H1 (cell line): ENCODE data around the gene SLC35A3.

Experiments
- CTCF ChIP-seq, 3 experiments: IDR thresholded peaks; 1 replicate in 2 of 3; 2 replicates in 1 of 3; pipeline versions ENCODE4 v1.5.1 to v1.6.1; 2011; ENCODE audit warnings: low read length in 3 of 3, mild to moderate bottlenecking in 3 of 3, inconsistent platforms in 2 of 3, low read depth in 1 of 3, moderate library complexity in 1 of 3; ENCODE audit not compliant: insufficient read depth in 1 of 3; ENCODE audit errors: control extremely low read depth in 1 of 3
- EZH2 ChIP-seq: fragments of 200-600 bp; sonication (generic); IDR thresholded peaks from 2 replicates; pipeline ENCODE4 v1.7.1; 2012; ENCODE audit warnings: low read depth, mild to moderate bottlenecking, moderate library complexity, low read length, inconsistent platforms; ENCODE audit not compliant: severe bottlenecking
- GABPA ChIP-seq: IDR thresholded peaks from 2 replicates; pipeline ENCODE4 v1.6.1; 2011; ENCODE audit warnings: mild to moderate bottlenecking, low read length, moderate library complexity, borderline replicate concordance; ENCODE audit not compliant: insufficient read depth
- NRF1 ChIP-seq: IDR thresholded peaks from 2 replicates; pipeline ENCODE4 v1.6.1; 2011; ENCODE audit warnings: mild to moderate bottlenecking, low read depth, low read length, improper control_type of control experiment

GRCh38 chr1:100001462-100001861 lies 31.7 kb downstream of the SLC35A3 start:
- TF ChIP-seq NRF1: no peak
- no peak for TF ChIP-seq GABPA
- TF ChIP-seq EZH2: no peak
- TF ChIP-seq CTCF (IDR thresholded peaks at IDR 0.05; ENCODE audit: control extremely low read depth in 1 of 3, insufficient read depth in 1 of 3, low read depth in 1 of 3, low read length in 3 of 3): no peak
